Loucy (cell line): ENCODE measurements around the gene KHDC1.
"Not testable (repeated sequence)": the region's sequence is repeated elsewhere in the genome, so short reads cannot be mapped to it uniquely, and the experiment has no call there.

Experiments
- H2AFZ ChIP-seq: fragments of 200-600 bp; sonication (generic); 2 replicates; pipeline ENCODE4 v1.6.0; 2016; ENCODE audit warnings: antibody characterized with exemption, mild to moderate bottlenecking, low read length, moderate library complexity
- H3F3A ChIP-seq: fragments of 200-600 bp; 2 replicates; pipeline ENCODE4 v1.6.0; 2016; ENCODE audit warnings: antibody characterized with exemption, low read depth, mild to moderate bottlenecking
- H3K27me3 ChIP-seq: fragments of 200-600 bp; sonication (generic); 2 replicates; pipeline ENCODE4 v1.6.1; 2014; ENCODE audit warnings: low read length, mild to moderate bottlenecking; ENCODE audit not compliant: insufficient read depth, poor library complexity, severe bottlenecking
- H3K36me3 ChIP-seq: fragments of 200-600 bp; sonication (generic); 2 replicates; pipeline ENCODE4 v1.6.1; 2016; ENCODE audit warnings: low read length; ENCODE audit not compliant: insufficient read depth
- H3K4me1 ChIP-seq: fragments of 200-600 bp; sonication (generic); 2 replicates; pipeline ENCODE4 v1.5.1; 2014; ENCODE audit warnings: low read length, mild to moderate bottlenecking; ENCODE audit not compliant: insufficient read depth, poor library complexity, severe bottlenecking
- H3K4me2 ChIP-seq: fragments of 200-600 bp; sonication (generic); 2 replicates; pipeline ENCODE4 v1.6.0; 2014; ENCODE audit warnings: antibody characterized with exemption, low read length, low read depth, mild to moderate bottlenecking; ENCODE audit not compliant: poor library complexity, severe bottlenecking
- H3K4me3 ChIP-seq: fragments of 200-600 bp; sonication (generic); 2 replicates; pipeline ENCODE4 v1.5.1; 2014; ENCODE audit warnings: low read length, mild to moderate bottlenecking, mixed read lengths; ENCODE audit not compliant: poor library complexity, severe bottlenecking
- H3K79me2 ChIP-seq: fragments of 200-600 bp; sonication (generic); 2 replicates; pipeline ENCODE4 v1.6.1; 2014; ENCODE audit warnings: low read length; ENCODE audit not compliant: insufficient read depth
- H3K9ac ChIP-seq: fragments of 200-600 bp; sonication (generic); 2 replicates; pipeline ENCODE4 v1.6.0; 2014; ENCODE audit warnings: mild to moderate bottlenecking, low read depth, low read length, moderate library complexity; ENCODE audit not compliant: poor library complexity, severe bottlenecking
- H3K9me2 ChIP-seq: fragments of 200-600 bp; sonication (generic); replicated peaks from 2 replicates; pipeline ENCODE4 v1.6.1; 2016; ENCODE audit warnings: low read depth, low read length, mixed read lengths
- H3K9me3 ChIP-seq: fragments of 200-600 bp; sonication (generic); 2 replicates; pipeline ENCODE4 v1.6.1; 2014; ENCODE audit warnings: mild to moderate bottlenecking, antibody characterized with exemption, low read length, low read depth; ENCODE audit not compliant: insufficient read depth
- H4K20me1 ChIP-seq: fragments of 200-600 bp; sonication (generic); 2 replicates; pipeline ENCODE4 v1.6.0; 2014; ENCODE audit warnings: antibody characterized with exemption, low read length, mild to moderate bottlenecking; ENCODE audit not compliant: insufficient read depth, poor library complexity, severe bottlenecking
- CTCF ChIP-seq: fragments of 200-600 bp; sonication (generic); conservative IDR thresholded peaks from 2 replicates; pipeline ENCODE4 v1.5.1; 2014; ENCODE audit warnings: mild to moderate bottlenecking, antibody characterized with exemption, low read length
- EZH2phosphoT487 ChIP-seq: fragments of 200-600 bp; IDR thresholded peaks from 2 replicates; pipeline ENCODE4 v1.6.1; 2018; ENCODE audit warnings: antibody characterized with exemption, mild to moderate bottlenecking, moderate library complexity, borderline replicate concordance

KHDC1 gene

GRCh38 chr6:73234733-73235132 is 28.3 kb downstream of the KHDC1 start:
- no peak for TF ChIP-seq CTCF
- TF ChIP-seq EZH2phosphoT487 = no peak
- Histone ChIP-seq H3K79me2 (no peaks in the 10 kb centered on the region), H3K9me3 (no peaks in the 10 kb centered on the region), H3K36me3 (no peaks in the 10 kb centered on the region), H3K27me3 (no peaks in the 10 kb centered on the region), H3F3A (no peaks in the 10 kb centered on the region), H4K20me1 (no peaks in the 10 kb centered on the region), H3K9ac (no peak overlapping the region), H3K4me2 (no peak overlapping the region), H3K4me1 (no peaks in the 10 kb centered on the region), H3K4me3 (no peak overlapping the region), H3K9me2 (no peaks in the 10 kb centered on the region), H2AFZ (no peak overlapping the region)

- not testable (repeated sequence) for H3F3A ChIP-seq, H2AFZ ChIP-seq, H3K4me1 ChIP-seq, H3K27me3 ChIP-seq, H3K4me2 ChIP-seq, H3K79me2 ChIP-seq, H4K20me1 ChIP-seq, H3K9ac ChIP-seq, H3K9me2 ChIP-seq, H3K36me3 ChIP-seq, H3K9me3 ChIP-seq, H3K4me3 ChIP-seq
Measured at GRCh38 chr6:73233971-73234370, 29.0 kb downstream of the KHDC1 start.

GRCh38 chr6:73233048-73233447 is 29.9 kb downstream of the KHDC1 start:
- H3K79me2 ChIP-seq = no peaks in the 10 kb centered on the region
- no peaks in the 10 kb centered on the region for H3K27me3 ChIP-seq
- no peak overlapping the region for H2AFZ ChIP-seq
- no peak for TF ChIP-seq EZH2phosphoT487
- TF ChIP-seq CTCF = no peak
- H4K20me1 ChIP-seq = no peaks in the 10 kb centered on the region
- H3K4me2 ChIP-seq = no peak overlapping the region
- H3K4me1 ChIP-seq = no peaks in the 10 kb centered on the region
- H3K9me2 ChIP-seq = no peaks in the 10 kb centered on the region
- no peaks in the 10 kb centered on the region for H3F3A ChIP-seq
- H3K9ac ChIP-seq = no peak overlapping the region
- no peak overlapping the region for H3K4me3 ChIP-seq
- no peaks in the 10 kb centered on the region for H3K9me3 ChIP-seq
- H3K36me3 ChIP-seq = no peaks in the 10 kb centered on the region

GRCh38 chr6:73231986-73232391 is 31.0 kb downstream of the KHDC1 start:
- H3K9me2 ChIP-seq = no peaks in the 10 kb centered on the region
- no peak overlapping the region for H3K4me3 ChIP-seq
- TF ChIP-seq CTCF (no peak), EZH2phosphoT487 (no peak)
- no peaks in the 10 kb centered on the region for H4K20me1 ChIP-seq
- no peak overlapping the region for H3K9ac ChIP-seq
- H3K4me2 ChIP-seq = no peak overlapping the region
- no peaks in the 10 kb centered on the region for H3F3A ChIP-seq
- H3K4me1 ChIP-seq = no peaks in the 10 kb centered on the region
- H3K9me3 ChIP-seq = no peaks in the 10 kb centered on the region
- H3K27me3 ChIP-seq = no peaks in the 10 kb centered on the region
- H3K79me2 ChIP-seq = no peaks in the 10 kb centered on the region
- H2AFZ ChIP-seq = no peak overlapping the region
- H3K36me3 ChIP-seq = no peaks in the 10 kb centered on the region
